HG03439 (cell line): ENCODE data around the gene ZPR1.
"Not testable (repeated sequence)": the region's sequence is repeated elsewhere in the genome, so short reads cannot be mapped to it uniquely, and the experiment has no call there.

Experiments used
- ATAC-seq: cut with Tn5 transposase; IDR thresholded peaks from one replicate; pipeline ENCODE4 v1.9.1; 2021; ENCODE audit warnings: mild to moderate bottlenecking, moderate library complexity; ENCODE audit not compliant: unreplicated experiment

ZPR1 gene

DNA sequence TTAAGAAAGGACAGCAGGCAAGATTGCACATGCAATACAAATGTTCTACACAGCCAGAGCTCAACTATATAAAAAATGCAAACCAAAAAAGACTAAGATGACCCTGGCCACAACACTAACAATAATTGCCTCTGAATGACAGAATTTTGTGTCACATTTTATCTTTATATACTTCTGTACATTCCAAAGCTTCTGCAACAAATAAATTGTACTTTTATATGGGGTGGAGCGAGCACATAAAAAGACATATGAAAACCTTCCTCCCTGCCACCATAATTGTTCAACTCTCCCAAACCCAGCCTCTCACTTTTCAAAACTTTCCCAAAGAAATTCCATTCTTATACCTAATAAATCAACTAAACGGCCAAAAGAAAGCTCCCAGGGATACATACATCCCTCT lies 25.7 kb downstream of the ZPR1 start:
- no peak for ATAC-seq

DNA sequence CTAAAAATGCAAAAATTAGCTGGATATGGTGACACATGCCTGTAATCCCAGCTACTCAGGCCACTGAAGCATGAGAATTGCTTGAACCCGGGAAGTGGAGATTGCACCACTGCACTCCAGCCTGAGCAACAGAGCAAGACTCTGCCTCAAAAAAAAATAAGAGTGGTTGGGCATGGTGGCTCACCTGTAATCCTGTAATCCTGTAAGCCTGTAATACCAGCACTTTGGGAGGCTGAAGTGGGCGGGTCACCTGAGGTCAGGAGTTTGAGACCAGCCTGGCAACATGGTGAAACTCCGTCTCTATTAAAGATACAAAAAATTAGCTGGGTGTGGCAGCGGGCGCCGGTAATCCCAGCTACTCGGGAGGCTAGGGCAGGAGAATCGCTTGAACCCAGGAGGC lies 31.8 kb downstream of the ZPR1 start:
- not testable (repeated sequence) for ATAC-seq

- no peak for ATAC-seq
Observed at GRCh38 chr11:116750070-116750718, 37.6 kb downstream of the ZPR1 start.

- no peak for ATAC-seq
Observed at GRCh38 chr11:116742104-116742503, 45.7 kb downstream of the ZPR1 start.

GRCh38 chr11:116740741-116741140 lies 47.1 kb downstream of the ZPR1 start:
- no peak for ATAC-seq

DNA sequence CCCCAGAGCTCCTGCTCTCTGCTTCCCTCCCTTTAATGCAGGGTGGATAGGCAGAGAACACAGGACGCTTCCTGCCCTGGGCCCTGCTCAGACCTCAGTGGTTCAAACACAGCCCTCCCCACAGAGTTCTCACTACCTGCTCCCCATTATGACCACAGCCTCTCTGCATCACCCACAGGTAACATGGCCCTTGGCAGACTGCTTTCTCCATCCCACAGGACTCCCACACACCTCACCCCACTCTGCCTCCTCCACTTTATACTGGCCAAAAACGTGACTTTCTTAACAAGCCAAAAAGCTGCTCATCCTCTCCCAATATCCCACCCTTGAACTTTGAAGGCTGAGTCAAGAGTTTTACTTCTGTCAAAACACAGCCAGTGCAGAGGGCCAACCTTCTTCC lies 48.8 kb downstream of the ZPR1 start:
- ATAC-seq: no peak

DNA sequence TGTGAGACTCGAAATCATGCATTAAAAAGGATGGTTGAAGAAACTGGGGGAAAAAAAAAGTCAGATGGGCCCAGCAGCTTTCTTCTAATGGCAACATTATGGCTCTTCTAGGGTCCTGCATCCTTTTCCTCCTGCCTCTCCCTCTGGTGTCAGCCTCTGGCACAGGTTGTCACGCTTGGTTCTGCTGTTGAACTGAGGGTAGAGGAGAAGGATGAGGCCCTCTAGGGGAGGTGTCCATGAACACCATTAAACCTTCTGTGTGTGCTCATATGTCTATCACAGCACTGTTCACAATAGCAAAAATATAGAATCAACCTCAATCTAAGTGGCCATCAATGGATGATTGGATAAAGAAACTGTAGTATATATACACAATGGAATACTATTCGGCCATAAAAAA lies 51.1 kb downstream of the ZPR1 start:
- ATAC-seq: no peak

DNA sequence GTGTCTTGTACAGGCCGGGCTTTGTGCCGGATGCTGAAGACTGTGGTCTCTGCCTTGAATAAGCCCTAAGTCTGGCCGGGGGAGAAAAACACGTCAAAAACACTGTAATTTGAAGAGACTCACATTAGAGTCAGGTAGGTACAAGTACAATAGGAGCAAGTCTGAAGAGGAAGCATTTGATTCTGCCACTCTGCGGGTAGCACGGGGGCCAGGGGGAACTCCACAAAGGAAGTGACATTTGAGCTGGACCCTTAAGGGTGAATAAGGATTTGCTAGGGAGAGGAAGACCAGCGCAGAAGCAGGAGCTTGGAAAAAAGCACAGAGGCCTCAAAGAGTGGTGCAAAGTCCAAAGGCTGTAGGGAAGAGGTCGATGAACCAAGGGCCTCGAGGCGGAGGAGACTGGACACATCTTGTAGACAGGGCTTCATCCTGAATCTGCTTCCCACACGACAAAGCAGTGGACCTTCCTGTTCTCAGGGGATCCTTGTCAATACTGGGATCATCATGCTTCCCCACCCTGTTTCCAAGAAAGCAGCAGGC lies 53.8 kb downstream of the ZPR1 start:
- no peak for ATAC-seq

GRCh38 chr11:116733043-116733755 lies 54.6 kb downstream of the ZPR1 start:
- ATAC-seq: no peak

DNA sequence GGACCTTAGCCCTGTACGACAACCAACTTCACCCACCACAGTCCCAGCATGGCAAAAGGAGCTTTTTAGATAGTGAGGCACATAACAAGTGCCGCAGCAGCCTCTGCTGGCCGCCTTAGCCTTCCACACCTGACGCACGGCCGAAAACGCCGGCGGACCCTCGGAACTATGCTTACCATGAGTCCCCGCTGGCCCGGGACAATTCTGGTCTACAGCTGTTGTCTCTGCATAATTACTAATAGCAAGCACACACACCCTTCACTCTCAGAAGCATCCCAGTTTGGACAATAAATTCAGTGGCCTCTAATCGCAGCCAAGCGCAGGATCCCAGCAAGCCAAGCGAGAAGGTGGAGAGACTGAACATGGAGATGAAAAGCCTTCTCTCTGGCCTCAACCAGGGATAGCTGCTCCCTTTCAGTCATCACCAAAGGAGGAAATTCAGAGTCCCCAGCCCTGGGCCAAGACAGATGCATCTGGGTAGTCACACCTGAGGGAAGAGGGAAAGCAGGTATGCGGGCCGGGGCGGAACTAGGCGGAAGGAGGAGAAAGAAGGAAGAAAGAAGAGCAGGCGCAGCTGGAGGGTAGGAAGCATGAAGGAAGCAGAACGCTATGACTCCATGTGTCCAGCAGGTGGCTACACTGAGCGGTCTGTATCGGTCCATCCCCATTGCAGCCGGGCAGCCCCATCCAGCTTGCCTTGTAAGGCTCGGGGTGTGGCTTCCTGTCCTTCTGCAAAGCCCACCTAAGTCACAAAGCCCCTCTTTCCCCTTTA lies 55.4 kb downstream of the ZPR1 start:
- peak; percentile 80 for ATAC-seq

- no peak for ATAC-seq
Observed at GRCh38 chr11:116731821-116732220, 56.0 kb downstream of the ZPR1 start.

DNA sequence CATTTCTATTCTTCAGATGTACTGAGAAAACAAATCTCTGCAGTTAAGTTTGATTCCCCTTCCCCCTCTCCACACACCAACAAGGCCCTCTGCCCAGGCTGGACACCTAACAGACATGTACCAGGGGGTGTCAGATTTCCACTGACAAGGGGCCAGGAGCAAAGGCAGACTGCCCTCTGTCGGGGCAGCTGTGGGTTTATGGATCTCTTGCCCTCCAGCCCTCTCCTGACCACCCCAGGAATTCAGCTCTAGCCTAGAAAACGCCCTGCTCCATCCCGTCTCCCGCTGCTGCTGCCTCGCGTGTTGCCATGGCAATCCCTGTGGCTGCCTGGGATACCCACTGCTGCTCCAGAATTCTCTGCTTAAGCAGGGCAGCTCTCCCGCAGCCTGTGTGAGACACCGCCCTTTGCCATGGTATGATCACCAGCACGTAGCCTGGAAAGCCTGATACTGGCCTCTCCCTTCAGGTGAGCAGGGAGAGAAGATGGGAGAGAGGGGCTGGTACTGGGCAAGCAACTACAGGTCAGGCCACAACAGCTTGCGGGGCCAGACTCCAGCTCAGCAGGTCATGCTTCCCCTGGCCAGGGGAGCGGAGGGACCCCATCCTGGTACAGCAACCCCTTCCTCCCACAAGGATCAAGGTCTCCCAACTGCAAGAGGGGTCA lies 56.6 kb downstream of the ZPR1 start:
- ATAC-seq: no peak

- ATAC-seq: no peak
Observed at GRCh38 chr11:116730601-116731000, 57.2 kb downstream of the ZPR1 start.

DNA sequence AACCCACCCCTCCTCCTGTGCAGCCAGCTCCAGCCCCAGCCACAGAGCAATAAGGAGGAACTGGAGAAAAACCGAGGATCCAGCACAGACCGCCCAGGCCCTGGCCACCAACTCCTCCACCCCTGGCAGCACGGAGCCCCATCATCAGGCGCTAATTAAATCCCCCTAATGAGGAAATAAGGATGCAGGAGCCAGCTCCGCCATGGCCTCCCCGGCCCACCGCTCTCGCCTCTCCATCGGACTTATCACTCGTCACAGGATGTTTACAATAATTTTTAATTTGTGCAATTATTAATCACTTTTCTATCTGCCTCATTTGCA lies 57.6 kb downstream of the ZPR1 start:
- no peak for ATAC-seq

GRCh38 chr11:116729501-116730240 lies 58.2 kb downstream of the ZPR1 start:
- no peak for ATAC-seq

DNA sequence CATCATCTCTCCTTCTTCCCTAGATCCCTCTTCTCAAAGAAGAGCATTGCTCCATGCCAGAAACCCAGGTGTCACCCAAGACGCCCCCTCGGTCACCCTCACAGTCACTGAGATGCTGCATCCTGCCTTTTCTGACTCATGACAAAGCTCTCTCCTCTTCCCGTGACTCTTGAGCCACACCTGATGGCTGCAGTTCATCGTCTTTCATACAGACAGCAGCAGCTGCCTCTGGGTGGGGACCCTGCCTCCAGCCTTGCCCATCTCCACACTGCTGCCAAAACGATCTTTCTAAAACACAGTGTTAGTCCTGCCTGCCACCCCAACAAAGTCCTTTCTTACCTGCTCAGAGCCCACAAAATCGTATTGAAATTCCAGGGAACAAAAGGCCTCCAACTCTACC lies 59.8 kb downstream of the ZPR1 start:
- no peak for ATAC-seq

GRCh38 chr11:116725434-116726221 lies 62.2 kb downstream of the ZPR1 start:
- no peak for ATAC-seq

DNA sequence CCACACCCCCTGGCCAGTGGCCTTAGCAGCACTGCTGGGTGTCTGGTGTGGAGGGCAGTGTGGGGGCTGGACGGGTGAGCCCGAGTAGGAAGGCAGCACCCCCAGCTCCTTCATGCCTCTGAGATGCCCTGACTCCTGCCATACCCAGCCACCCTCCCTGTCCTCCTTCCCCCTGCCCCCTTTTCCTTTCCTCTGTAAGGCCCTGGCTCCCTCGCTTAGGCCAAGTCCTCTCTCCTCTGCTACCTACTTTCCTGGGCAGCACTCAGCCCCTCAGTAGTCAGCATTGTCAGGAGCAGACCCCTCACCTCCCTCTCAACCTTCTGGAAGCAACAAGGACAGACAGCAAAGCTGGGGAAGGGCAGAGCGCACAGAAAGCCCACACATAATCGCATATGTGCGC lies 63.0 kb downstream of the ZPR1 start:
- no peak for ATAC-seq
